Activated naive CD4-positive, alpha-beta T cell treated with anti-CD3 and anti-CD28 coated beads, Interleukin-2, amount 50 U/mL, for 16 hours (primary cell): ENCODE measurements around the gene AK9.
"Not testable (repeated sequence)": the region's sequence is repeated elsewhere in the genome, so short reads cannot be mapped to it uniquely, and the experiment has no call there.

Experiments used
- DNase-seq: peaks from one replicate; pipeline ENCODE4 v3.0.0-alpha.2; 2020

The AK9 gene

GRCh38 chr6:109690737-109691621 is at the start of gene AK9, which contains the start of gene FIG4:
Gene AK9 (minus strand): TSS chr6:109691202. CDS start chr6:109675745, 15,457 bp downstream.
Gene FIG4 (plus strand): TSS chr6:109691296. CDS start chr6:109691436, 140 bp downstream.
- DNase-seq, result peak; percentile 92

- no peak for DNase-seq
Observed at GRCh38 chr6:109740787-109741186, 49.8 kb upstream of the AK9 start.

GRCh38 chr6:109739686-109740085 is 48.7 kb upstream of the AK9 start:
- no peak for DNase-seq

- no peak for DNase-seq
Observed at GRCh38 chr6:109738667-109739066, 47.7 kb upstream of the AK9 start.

DNA sequence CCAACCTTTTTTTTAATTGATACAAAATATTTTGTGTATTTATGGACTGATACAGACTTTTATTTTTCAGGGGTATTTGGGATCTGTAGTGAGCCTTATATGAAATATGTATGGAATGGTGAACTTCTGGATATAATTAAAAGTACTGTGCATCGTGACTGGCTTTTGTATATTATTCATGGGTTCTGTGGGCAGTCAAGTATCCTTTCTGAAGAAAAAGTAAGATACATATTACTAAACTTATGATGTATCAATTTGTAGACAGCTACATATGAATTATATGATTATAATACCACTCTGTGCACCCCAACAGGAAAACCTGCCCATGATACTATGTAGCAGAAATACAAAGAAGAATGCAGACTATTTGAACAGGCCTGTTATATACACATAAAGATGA is 47.3 kb upstream of the AK9 start:
- DNase-seq, result no peak

DNA sequence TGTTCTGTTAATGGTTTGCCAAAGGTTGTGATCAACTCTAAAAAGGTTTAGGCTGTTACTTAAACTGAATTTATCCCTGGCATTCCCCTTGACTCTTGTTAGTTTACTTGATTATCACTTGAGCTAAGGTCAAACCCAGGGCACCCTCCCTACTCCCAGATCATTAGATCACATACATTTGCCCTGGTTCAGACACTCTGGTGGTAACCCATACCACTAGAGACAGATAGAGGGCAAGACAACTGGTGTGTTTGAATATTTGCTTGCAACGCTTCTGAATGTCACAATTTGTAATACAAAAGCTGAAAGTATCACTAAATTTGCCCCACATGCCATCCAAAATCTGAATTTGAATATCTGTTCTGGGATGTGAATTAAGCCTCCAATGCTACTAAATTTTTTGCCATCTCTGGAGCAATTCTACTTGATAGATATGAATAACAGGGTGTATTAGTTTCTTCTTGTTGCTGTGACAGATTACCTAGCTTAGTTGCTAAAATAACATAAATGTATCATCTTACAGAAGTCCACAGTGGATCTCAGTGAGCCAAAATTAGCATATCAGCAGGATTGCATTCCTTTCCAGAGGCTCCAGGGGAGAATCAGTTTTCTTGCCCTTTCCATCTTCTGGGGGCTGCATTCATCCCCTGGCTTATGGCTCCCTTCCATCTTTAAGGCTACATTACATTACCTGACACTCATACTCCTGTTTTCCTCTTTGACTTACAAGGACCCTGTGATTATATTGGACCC is 45.4 kb upstream of the AK9 start:
- no peak for DNase-seq

- not testable (repeated sequence) for DNase-seq
Observed at GRCh38 chr6:109725250-109725649, 34.2 kb upstream of the AK9 start.

GRCh38 chr6:109722564-109723254 is 31.7 kb upstream of the AK9 start:
- no peak for DNase-seq

- no peak for DNase-seq
Observed at GRCh38 chr6:109722011-109722410, 31.0 kb upstream of the AK9 start.

- no peak for DNase-seq
Observed at GRCh38 chr6:109720311-109720710, 29.3 kb upstream of the AK9 start.

DNA sequence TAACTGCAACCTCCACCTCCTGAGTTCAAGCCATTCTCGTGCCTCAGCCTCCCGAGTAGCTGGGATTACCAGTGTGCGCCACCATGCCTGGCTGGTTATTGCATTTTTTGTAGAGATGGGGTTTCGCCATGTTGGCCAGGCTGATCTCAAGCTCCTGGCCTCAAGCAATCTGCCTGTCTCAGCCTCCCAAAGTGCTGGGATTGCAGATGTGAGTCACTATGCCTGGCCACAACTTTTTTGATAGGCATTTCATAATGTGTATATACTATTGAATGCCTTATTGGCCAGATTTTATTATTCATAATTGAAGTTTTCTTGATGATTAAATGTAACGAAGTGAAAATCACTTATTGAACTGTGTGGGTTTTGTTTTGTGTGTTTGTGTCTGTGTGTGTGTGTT is 28.0 kb upstream of the AK9 start:
- no peak for DNase-seq

GRCh38 chr6:109717971-109718370 is 27.0 kb upstream of the AK9 start:
- DNase-seq, result no peak

GRCh38 chr6:109715616-109716015 is 24.6 kb upstream of the AK9 start:
- DNase-seq, result no peak

DNA sequence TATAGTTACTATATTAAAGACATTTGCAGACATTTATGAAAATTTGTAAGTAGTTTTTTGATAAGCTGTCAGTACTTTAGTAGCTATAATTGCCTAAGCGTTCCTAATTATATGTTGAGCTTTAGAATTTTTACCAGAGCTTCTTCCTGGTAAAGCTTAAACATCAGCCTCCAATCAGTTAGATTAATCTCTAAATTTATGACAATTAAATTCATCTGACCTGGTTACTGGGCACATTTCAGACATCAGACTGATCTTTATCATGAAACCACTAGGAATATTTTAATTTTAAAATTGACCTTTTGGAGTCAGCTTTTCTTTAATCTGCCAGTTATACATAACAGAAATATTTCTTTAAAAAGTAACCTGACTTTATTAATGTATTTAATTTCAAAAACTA is 23.6 kb upstream of the AK9 start:
- no peak for DNase-seq

- no peak for DNase-seq
Observed at GRCh38 chr6:109714166-109714565, 23.2 kb upstream of the AK9 start.

- peak; percentile 19 for DNase-seq
Observed at GRCh38 chr6:109713097-109713496, 22.1 kb upstream of the AK9 start.

DNA sequence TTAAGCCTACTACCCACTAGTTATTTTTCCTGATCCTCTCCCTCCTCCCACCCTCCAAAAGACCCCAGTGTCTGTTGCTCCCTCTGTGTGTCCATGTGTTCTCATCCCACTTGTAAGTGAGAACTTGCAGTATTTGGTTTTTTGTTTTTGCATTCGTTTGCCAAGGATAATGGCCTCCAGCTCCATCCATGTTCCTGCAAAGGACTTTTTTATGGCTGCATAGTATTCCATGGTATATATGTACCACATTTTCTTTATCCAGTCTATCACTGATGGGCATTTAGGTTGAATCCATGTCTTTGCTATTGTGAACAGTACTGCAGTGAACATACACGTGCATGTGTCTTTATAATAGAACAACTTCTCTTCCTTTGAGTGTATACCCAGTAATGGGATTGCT is 17.1 kb upstream of the AK9 start:
- not testable (repeated sequence) for DNase-seq

- no peak for DNase-seq
Observed at GRCh38 chr6:109706513-109706912, 15.5 kb upstream of the AK9 start.

DNA sequence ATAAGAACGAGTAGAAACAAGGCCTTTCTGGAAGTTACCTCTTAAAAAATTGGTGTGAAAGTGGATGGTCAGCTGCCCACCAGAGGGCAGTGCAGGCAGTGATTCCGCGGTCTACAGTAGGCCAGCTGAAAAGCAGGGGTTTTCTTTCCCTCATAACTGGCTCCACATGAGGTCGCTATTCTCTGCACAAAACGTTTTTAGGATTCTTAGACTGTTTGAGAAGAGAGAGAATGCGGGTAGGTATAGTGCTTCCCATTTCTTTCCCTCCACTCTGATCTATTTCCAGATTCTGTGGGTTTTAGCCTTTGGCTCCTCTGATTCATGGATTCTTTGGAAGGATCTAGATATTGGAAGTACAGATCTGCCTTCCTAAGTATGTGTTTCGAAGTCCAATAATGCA is 14.3 kb upstream of the AK9 start:
- DNase-seq, result peak; percentile 74

- no peak for DNase-seq
Observed at GRCh38 chr6:109702791-109703190, 11.8 kb upstream of the AK9 start.

DNA sequence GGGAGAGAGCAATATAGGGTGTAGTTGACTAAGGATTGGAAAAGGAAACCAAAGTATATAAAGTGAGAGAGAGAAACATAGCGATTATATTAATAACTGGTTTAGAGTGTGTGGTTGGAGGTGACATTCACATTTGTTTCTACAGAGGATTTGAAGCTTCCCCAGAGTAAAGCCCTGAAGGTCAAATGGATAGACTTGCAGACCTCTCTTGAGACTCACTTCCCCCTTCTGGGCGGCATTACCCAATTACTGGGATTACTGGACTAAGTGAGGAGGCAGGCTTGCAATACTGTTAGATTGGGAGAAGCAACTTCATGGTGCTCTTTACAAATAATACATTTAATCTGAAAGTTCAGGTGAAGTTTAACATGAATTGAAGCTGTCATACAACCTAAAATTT is 10.8 kb upstream of the AK9 start:
- DNase-seq, result no peak

DNA sequence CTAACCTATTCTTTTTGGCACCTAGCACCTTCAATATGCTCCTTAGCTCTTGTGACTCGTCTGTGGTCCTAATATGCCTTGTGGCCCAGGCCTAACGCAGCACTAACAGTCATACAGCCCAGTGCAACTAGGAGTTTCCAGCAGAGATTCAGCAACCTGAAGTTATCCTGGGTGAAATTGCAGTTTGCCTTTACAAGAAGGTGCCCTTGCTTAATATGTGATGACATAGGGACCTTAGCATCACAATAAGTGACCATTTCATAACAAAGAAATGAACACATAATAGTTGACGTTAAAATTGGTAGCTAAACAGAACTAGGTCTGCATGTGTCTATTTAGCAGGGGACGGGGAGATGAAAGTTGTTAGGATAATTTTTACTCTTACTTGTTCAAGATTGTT is 10.2 kb upstream of the AK9 start:
- no peak for DNase-seq

DNA sequence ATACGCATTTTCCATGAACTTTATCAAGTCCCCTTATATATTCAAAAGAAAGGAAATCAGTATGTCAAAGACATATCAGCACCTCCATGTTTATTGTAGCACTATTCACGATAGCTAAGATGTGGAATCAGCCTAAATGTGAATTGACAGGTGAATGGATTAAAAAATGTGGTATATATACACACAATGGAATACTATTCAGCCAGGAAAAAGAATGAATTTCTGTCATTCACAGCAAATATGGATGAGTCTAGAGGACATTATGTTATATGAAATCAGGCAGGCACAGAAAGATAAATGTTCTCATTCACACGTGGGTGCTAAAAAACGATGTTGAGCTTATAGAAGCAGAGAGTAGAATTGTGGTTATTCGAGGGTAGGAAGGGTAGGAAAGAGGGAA is 5.4 kb upstream of the AK9 start:
- DNase-seq, result no peak

GRCh38 chr6:109695468-109695867 is 4.5 kb upstream of the AK9 start:
- no peak for DNase-seq
